SK-N-SH treated with all-trans-retinoic acid at 6 μM for 48 hours (cell line): ENCODE measurements around the gene CDKN3.

Experiments used
- ATAC-seq: fragments of 200-7000 bp; cut with Tn5 transposase; 3 replicates; pipeline ENCODE4 v1.9.1; 2020; ENCODE audit warnings: mild to moderate bottlenecking, moderate library complexity
- ARNTL ChIP-seq: fragments of 450-650 bp; formaldehyde crosslinking; IDR thresholded peaks from 2 replicates; pipeline ENCODE4 v1.5.0; 2020; ENCODE audit warnings: low read depth, mild to moderate bottlenecking, moderate library complexity, borderline replicate concordance
- BACH2 ChIP-seq: fragments of 250-450 bp; sonication (Bioruptor Pico); IDR thresholded peaks from 2 replicates; pipeline ENCODE4 v1.9.0; 2021; ENCODE audit warnings: mild to moderate bottlenecking, borderline replicate concordance
- CSDC2 ChIP-seq: fragments of 250-450 bp; sonication (Bioruptor Pico); IDR thresholded peaks from 2 replicates; pipeline ENCODE4 v1.5.0; 2020; ENCODE audit warnings: mild to moderate bottlenecking, moderate library complexity
- ESRRG ChIP-seq: fragments of 250-450 bp; sonication (Bioruptor Pico); IDR thresholded peaks from 2 replicates; pipeline ENCODE4 v1.6.1; 2021; ENCODE audit warnings: mild to moderate bottlenecking
- GLIS3 ChIP-seq: fragments of 250-450 bp; sonication (Bioruptor Pico); IDR thresholded peaks from 2 replicates; pipeline ENCODE4 v1.5.0; 2020; ENCODE audit warnings: mild to moderate bottlenecking, moderate library complexity
- OSR1 ChIP-seq: fragments of 250-450 bp; sonication (Bioruptor Pico); IDR thresholded peaks from 2 replicates; pipeline ENCODE4 v1.8.0; 2022; ENCODE audit warnings: moderate library complexity, mild to moderate bottlenecking, inconsistent platforms
- PATZ1 ChIP-seq: fragments of 250-450 bp; sonication (Bioruptor Pico); IDR thresholded peaks from 2 replicates; pipeline ENCODE4 v1.8.0; 2020; ENCODE audit warnings: mild to moderate bottlenecking, moderate library complexity, borderline replicate concordance
- PPARA ChIP-seq: fragments of 250-450 bp; sonication (Bioruptor Pico); IDR thresholded peaks from 2 replicates; pipeline ENCODE4 v1.5.0; 2020; ENCODE audit warnings: mild to moderate bottlenecking, borderline replicate concordance
- RARB ChIP-seq: fragments of 250-450 bp; sonication (Bioruptor Pico); IDR thresholded peaks from 2 replicates; pipeline ENCODE4 v1.8.0; 2021; ENCODE audit warnings: mild to moderate bottlenecking, moderate library complexity
- SNAI2 ChIP-seq: fragments of 250-450 bp; sonication (Bioruptor Pico); IDR thresholded peaks from 2 replicates; pipeline ENCODE4 v1.5.0; 2020; ENCODE audit warnings: mild to moderate bottlenecking, moderate library complexity
- TCF4 ChIP-seq: fragments of 250-450 bp; sonication (Bioruptor Pico); IDR thresholded peaks from 2 replicates; pipeline ENCODE4 v1.8.0; 2021; ENCODE audit warnings: mild to moderate bottlenecking, moderate library complexity, borderline replicate concordance
- TOX ChIP-seq: fragments of 250-450 bp; sonication (Bioruptor Pico); IDR thresholded peaks from 2 replicates; pipeline ENCODE4 v1.8.0; 2021; ENCODE audit warnings: mild to moderate bottlenecking, moderate library complexity, borderline replicate concordance
- ZC3H10 ChIP-seq: fragments of 250-450 bp; sonication (Bioruptor Pico); IDR thresholded peaks from 2 replicates; pipeline ENCODE4 v1.5.1; 2021; ENCODE audit warnings: mild to moderate bottlenecking, moderate library complexity
- ZFP30 ChIP-seq: fragments of 450-650 bp; formaldehyde crosslinking; IDR thresholded peaks from 2 replicates; pipeline ENCODE4 v1.5.0; 2022; ENCODE audit warnings: mild to moderate bottlenecking, moderate library complexity
- ZNF8 ChIP-seq: fragments of 450-650 bp; formaldehyde crosslinking; IDR thresholded peaks from 2 replicates; pipeline ENCODE4 v1.5.0; 2020; ENCODE audit warnings: mild to moderate bottlenecking, moderate library complexity
- TF ChIP-seq, protein P1 (sequence below): fragments of 250-450 bp; sonication (Bioruptor Pico); IDR thresholded peaks from 2 replicates; pipeline ENCODE4 v1.8.0; 2021; ENCODE audit warnings: low read depth, mild to moderate bottlenecking, moderate library complexity, borderline replicate concordance
- TF ChIP-seq, protein P2 (sequence below): fragments of 250-450 bp; sonication (Bioruptor Pico); IDR thresholded peaks from 2 replicates; pipeline ENCODE4 v1.5.1; 2020; ENCODE audit warnings: low read depth, mild to moderate bottlenecking, moderate library complexity
- TF ChIP-seq, protein P3 (sequence below): fragments of 250-450 bp; sonication (Bioruptor Pico); IDR thresholded peaks from 2 replicates; pipeline ENCODE4 v1.5.0; 2020; ENCODE audit warnings: mild to moderate bottlenecking, moderate library complexity

The CDKN3 gene

GRCh38 chr14:54354096-54354495 lies 42.7 kb upstream of the CDKN3 start (continued):
- TF ChIP-seq CSDC2 (CRISPR knock-in tag), result no peak
- no peak for TF ChIP-seq TOX (CRISPR knock-in tag)
- no peak for TF ChIP-seq ARNTL (CRISPR knock-in tag)
- TF ChIP-seq, protein P1, sequence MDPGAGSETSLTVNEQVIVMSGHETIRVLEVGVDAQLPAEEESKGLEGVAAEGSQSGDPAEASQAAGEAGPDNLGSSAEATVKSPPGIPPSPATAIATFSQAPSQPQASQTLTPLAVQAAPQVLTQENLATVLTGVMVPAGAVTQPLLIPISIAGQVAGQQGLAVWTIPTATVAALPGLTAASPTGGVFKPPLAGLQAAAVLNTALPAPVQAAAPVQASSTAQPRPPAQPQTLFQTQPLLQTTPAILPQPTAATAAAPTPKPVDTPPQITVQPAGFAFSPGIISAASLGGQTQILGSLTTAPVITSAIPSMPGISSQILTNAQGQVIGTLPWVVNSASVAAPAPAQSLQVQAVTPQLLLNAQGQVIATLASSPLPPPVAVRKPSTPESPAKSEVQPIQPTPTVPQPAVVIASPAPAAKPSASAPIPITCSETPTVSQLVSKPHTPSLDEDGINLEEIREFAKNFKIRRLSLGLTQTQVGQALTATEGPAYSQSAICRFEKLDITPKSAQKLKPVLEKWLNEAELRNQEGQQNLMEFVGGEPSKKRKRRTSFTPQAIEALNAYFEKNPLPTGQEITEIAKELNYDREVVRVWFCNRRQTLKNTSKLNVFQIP (CRISPR knock-in tag), result no peak
- TF ChIP-seq TCF4 (CRISPR knock-in tag), result no peak
- no peak for TF ChIP-seq PATZ1 (CRISPR knock-in tag)
- TF ChIP-seq RARB (CRISPR knock-in tag), result no peak
- no peak for TF ChIP-seq OSR1 (CRISPR knock-in tag)
- TF ChIP-seq, protein P2, sequence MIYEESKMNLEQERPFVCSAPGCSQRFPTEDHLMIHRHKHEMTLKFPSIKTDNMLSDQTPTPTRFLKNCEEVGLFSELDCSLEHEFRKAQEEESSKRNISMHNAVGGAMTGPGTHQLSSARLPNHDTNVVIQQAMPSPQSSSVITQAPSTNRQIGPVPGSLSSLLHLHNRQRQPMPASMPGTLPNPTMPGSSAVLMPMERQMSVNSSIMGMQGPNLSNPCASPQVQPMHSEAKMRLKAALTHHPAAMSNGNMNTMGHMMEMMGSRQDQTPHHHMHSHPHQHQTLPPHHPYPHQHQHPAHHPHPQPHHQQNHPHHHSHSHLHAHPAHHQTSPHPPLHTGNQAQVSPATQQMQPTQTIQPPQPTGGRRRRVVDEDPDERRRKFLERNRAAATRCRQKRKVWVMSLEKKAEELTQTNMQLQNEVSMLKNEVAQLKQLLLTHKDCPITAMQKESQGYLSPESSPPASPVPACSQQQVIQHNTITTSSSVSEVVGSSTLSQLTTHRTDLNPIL, result no peak

- no peak for ATAC-seq
- TF ChIP-seq, protein P2, result no peak
- no peak for TF ChIP-seq RARB (CRISPR knock-in tag)
- no peak for TF ChIP-seq SNAI2 (CRISPR knock-in tag)
- no peak for TF ChIP-seq TCF4 (CRISPR knock-in tag)
- TF ChIP-seq GLIS3 (CRISPR knock-in tag), result no peak
- TF ChIP-seq TOX (CRISPR knock-in tag), result no peak
- no peak for TF ChIP-seq PATZ1 (CRISPR knock-in tag)
- TF ChIP-seq ZC3H10 (CRISPR knock-in tag), result no peak
- TF ChIP-seq ESRRG (CRISPR knock-in tag), result no peak
- no peak for TF ChIP-seq ARNTL (CRISPR knock-in tag)
- TF ChIP-seq BACH2 (CRISPR knock-in tag), result no peak
- TF ChIP-seq ZNF8 (CRISPR knock-in tag), result no peak
- TF ChIP-seq OSR1 (CRISPR knock-in tag), result no peak
- no peak for TF ChIP-seq ZFP30 (CRISPR knock-in tag)
- no peak for TF ChIP-seq CSDC2 (CRISPR knock-in tag)
- TF ChIP-seq, protein P3, sequence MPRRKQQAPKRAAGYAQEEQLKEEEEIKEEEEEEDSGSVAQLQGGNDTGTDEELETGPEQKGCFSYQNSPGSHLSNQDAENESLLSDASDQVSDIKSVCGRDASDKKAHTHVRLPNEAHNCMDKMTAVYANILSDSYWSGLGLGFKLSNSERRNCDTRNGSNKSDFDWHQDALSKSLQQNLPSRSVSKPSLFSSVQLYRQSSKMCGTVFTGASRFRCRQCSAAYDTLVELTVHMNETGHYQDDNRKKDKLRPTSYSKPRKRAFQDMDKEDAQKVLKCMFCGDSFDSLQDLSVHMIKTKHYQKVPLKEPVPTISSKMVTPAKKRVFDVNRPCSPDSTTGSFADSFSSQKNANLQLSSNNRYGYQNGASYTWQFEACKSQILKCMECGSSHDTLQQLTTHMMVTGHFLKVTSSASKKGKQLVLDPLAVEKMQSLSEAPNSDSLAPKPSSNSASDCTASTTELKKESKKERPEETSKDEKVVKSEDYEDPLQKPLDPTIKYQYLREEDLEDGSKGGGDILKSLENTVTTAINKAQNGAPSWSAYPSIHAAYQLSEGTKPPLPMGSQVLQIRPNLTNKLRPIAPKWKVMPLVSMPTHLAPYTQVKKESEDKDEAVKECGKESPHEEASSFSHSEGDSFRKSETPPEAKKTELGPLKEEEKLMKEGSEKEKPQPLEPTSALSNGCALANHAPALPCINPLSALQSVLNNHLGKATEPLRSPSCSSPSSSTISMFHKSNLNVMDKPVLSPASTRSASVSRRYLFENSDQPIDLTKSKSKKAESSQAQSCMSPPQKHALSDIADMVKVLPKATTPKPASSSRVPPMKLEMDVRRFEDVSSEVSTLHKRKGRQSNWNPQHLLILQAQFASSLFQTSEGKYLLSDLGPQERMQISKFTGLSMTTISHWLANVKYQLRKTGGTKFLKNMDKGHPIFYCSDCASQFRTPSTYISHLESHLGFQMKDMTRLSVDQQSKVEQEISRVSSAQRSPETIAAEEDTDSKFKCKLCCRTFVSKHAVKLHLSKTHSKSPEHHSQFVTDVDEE (CRISPR knock-in tag), result no peak
- no peak for TF ChIP-seq PPARA
- TF ChIP-seq, all 23 proteins: peak for 0
Measured at GRCh38 chr14:54354968-54355641, 41.7 kb upstream of the CDKN3 start.
